B cell (primary cell): Measurements from ENCODE around the gene GNG3. TPM values are rescaled to one million over a fixed set of nuclear protein-coding genes. Genes with fewer than 3 reads are reported as not detected.
A peak's percentile ranks its signal among the peaks of the same experiment; 100 is the strongest.

Experiments used
- ATAC-seq: fragments of 200-7000 bp; cut with Tn5 transposase; one replicate; pipeline ENCODE4 v1.10.0; 2021; ENCODE audit warnings: low read depth, mild to moderate bottlenecking, moderate number of reproducible peaks, moderate library complexity
- CTCF ChIA-PET: fragments of 350-600 bp; sonication (Branson Sonifier 250); formaldehyde crosslinking; loops from one replicate; lab custom pipeline; 2021; ENCODE audit warnings: antibody characterized with exemption, inconsistent platforms; lab: Charles Lee
- POLR2A ChIA-PET: fragments of 350-600 bp; sonication (Branson Sonifier 250); formaldehyde crosslinking; loops from one replicate; lab custom pipeline; 2021; ENCODE audit warnings: antibody characterized with exemption; lab: Charles Lee
- DNase-seq: peaks from one replicate; pipeline ENCODE4 v3.0.0; 2013
- H2AFZ ChIP-seq: 2 replicates; pipeline ENCODE4 v1.6.1; 2012; ENCODE audit warnings: mild to moderate bottlenecking, low read depth, low read length; ENCODE audit not compliant: insufficient read depth, poor library complexity, severe bottlenecking
- H3K27ac ChIP-seq, 2 donors: 1 replicate in 1 of 2; 2 replicates in 1 of 2; pipeline ENCODE4 v1.5.1; 2012 to 2013; ENCODE audit warnings: low read length in 2 of 2, mild to moderate bottlenecking in 2 of 2, moderate library complexity in 1 of 2
- H3K27me3 ChIP-seq, 4 experiments: fragments of 200-600 bp in 1 of 4; sonication (generic) in 1 of 4; replicated peaks in 1 of 4; 1 replicate in 2 of 4; 2 replicates in 2 of 4; pipeline versions ENCODE4 v1.6.1 to v1.7.0; 2013 to 2016; ENCODE audit warnings: low read length in 3 of 4, mild to moderate bottlenecking in 2 of 4, mixed read lengths in 1 of 4, moderate library complexity in 1 of 4; ENCODE audit not compliant: insufficient read depth in 4 of 4, control insufficient read depth in 3 of 4; ENCODE audit errors: control extremely low read depth in 1 of 4
- H3K36me3 ChIP-seq, 2 experiments: replicated peaks in 1 of 2; 1 replicate in 1 of 2; 2 replicates in 1 of 2; pipeline versions ENCODE4 v1.6.1 to v1.7.1; 2013; ENCODE audit warnings: low read length in 1 of 2; ENCODE audit not compliant: insufficient read depth in 2 of 2, control insufficient read depth in 1 of 2; ENCODE audit errors: control extremely low read depth in 1 of 2, extremely low read depth in 1 of 2
- H3K4me1 ChIP-seq, 2 donors: fragments of 200-600 bp in 1 of 2; sonication (generic) in 1 of 2; 1 replicate in 1 of 2; 2 replicates in 1 of 2; pipeline versions ENCODE4 v1.5.1 to v1.6.1; 2013 to 2017; ENCODE audit warnings: low read length in 2 of 2; ENCODE audit not compliant: control insufficient read depth in 2 of 2, insufficient read depth in 2 of 2
- H3K4me2 ChIP-seq: replicated peaks from 2 replicates; pipeline ENCODE3; 2012; ENCODE audit warnings: mild to moderate bottlenecking, low read depth, low read length; ENCODE audit not compliant: poor library complexity, severe bottlenecking
- H3K4me3 ChIP-seq, 5 experiments: fragments of 200-600 bp in 1 of 5; sonication (generic) in 1 of 5; 1 replicate in 3 of 5; 2 replicates in 2 of 5; pipeline versions ENCODE4 v1.5.1 to v1.7.0; 2011 to 2016; ENCODE audit warnings: low read length in 4 of 5, mild to moderate bottlenecking in 4 of 5, low read depth in 2 of 5, control low read depth in 1 of 5, moderate library complexity in 1 of 5; ENCODE audit not compliant: insufficient read depth in 1 of 5; ENCODE audit errors: control extremely low read depth in 1 of 5, extremely low read depth in 1 of 5
- H3K79me2 ChIP-seq: fragments of 200-600 bp; sonication (generic); one replicate; pipeline ENCODE4 v1.6.0; 2016; ENCODE audit warnings: low read length; ENCODE audit not compliant: control insufficient read depth, insufficient read depth
- H3K9ac ChIP-seq: fragments of 200-600 bp; sonication (generic); 2 replicates; pipeline ENCODE4 v1.6.1; 2017; ENCODE audit warnings: mild to moderate bottlenecking, low read length, moderate library complexity
- H3K9me3 ChIP-seq, 3 donors: one replicate each; pipeline versions ENCODE4 v1.6.1 to v1.7.1; 2013; ENCODE audit warnings: low read length in 2 of 3; ENCODE audit not compliant: control insufficient read depth in 2 of 3, insufficient read depth in 1 of 3; ENCODE audit errors: control extremely low read depth in 1 of 3
- H4K20me1 ChIP-seq: 2 replicates; pipeline ENCODE4 v1.6.0; 2012; ENCODE audit warnings: mild to moderate bottlenecking, low read length; ENCODE audit not compliant: insufficient read depth, control insufficient read depth, poor library complexity, severe bottlenecking
- H3K27ac Mint-ChIP-seq: one replicate; pipeline ENCODE4 v1.8.0; 2021; ENCODE audit warnings: mixed read lengths
- H3K27me3 Mint-ChIP-seq: one replicate; pipeline ENCODE4 v1.8.0; 2021; ENCODE audit warnings: mixed read lengths
- H3K4me1 Mint-ChIP-seq: one replicate; pipeline ENCODE4 v1.8.0; 2021; ENCODE audit warnings: mixed read lengths
- H3K4me3 Mint-ChIP-seq: one replicate; pipeline ENCODE4 v1.8.0; 2021; ENCODE audit warnings: mixed read lengths
- H3K9me3 Mint-ChIP-seq: one replicate; pipeline ENCODE4 v1.8.0; 2022; ENCODE audit warnings: mixed read lengths; ENCODE audit not compliant: insufficient read depth
- CTCF ChIP-seq: fragments of 200-600 bp; IDR thresholded peaks from one replicate; pipeline ENCODE4 v1.8.0; 2022; ENCODE audit warnings: antibody characterized with exemption, mild to moderate bottlenecking
- EZH2 ChIP-seq: IDR thresholded peaks from 2 replicates; pipeline ENCODE4 v1.6.1; 2012; ENCODE audit warnings: borderline replicate concordance, low read depth, mild to moderate bottlenecking, moderate library complexity, low read length; ENCODE audit not compliant: insufficient read depth, poor library complexity, severe bottlenecking
- whole genome bisulfite sequencing: methylation state at CpG from one replicate; pipeline ENCODE4 v1.1.5; 2013; ENCODE audit warnings: missing lambda C conversion rate; ENCODE audit not compliant: insufficient coverage; 5-methylcytosine and 5-hydroxymethylcytosine counted together
- intact Hi-C: fragments of 100-400 bp; cut with micrococcal nuclease; formaldehyde crosslinking; loops from one replicate; pipeline ENCODE4 v1.10.0; 2022
- polyA plus RNA-seq: library from polyadenylated mRNA; depleted of rRNA; stranded (reverse); fragments of >200 nt; gene quantifications from 2 replicates; pipeline ENCODE4 v1.2.3, GENCODE V29; 2012
- total RNA-seq, 2 donors: library from RNA; stranded (reverse); fragments of 120-200 nt in 1 of 2; gene quantifications; 1 replicate in 1 of 2; 2 replicates in 1 of 2; pipeline versions ENCODE4 v1.2.3 to v1.2.4, GENCODE V29; 2013 to 2022

GNG3 gene
- total and polyA plus RNA-seq, 2 donors (not counting 1 experiment from before 2014, with no cell fraction given), result 2.1 to 5.5 TPM

GRCh38 chr11:62664405-62665074 lies 42.9 kb upstream of the GNG3 start:
- Mint-ChIP-seq H3K4me1 (peaks cover 41% of the 10 kb centered on the region), H3K27ac (peak overlapping the region; percentile 93)

More at GRCh38 chr11:62664405-62665074, 42.9 kb upstream of the GNG3 start:
- Mint-ChIP-seq H3K4me3 (peak overlapping the region; percentile 97), H3K9me3 (no peaks in the 10 kb centered on the region), H3K27me3 (no peaks in the 10 kb centered on the region)
- TF ChIP-seq EZH2, result no peak
- no peak for TF ChIP-seq CTCF
- Histone ChIP-seq H3K4me2 (peak overlapping the region; percentile 78), H4K20me1 (peaks cover 9% of the 10 kb centered on the region), H3K27me3 (no peaks in the 10 kb centered on the region), H3K36me3 (peaks cover 6 to 19% of the 10 kb centered on the region in 2 experiments), H3K27ac (peak overlapping the region; percentile 73 to 81), H3K9ac (peak overlapping the region; percentile 82), H3K79me2 (peaks cover 49% of the 10 kb centered on the region), H2AFZ (peak overlapping the region; percentile 96), H3K4me1 (peaks cover 17 to 35% of the 10 kb centered on the region in 2 donors), H3K9me3 (no peaks in the 10 kb centered on the region), H3K4me3 (peak overlapping the region; percentile 56 to 98 (median 83))
- DNase-seq, result no peak
- CTCF ChIA-PET, result interaction anchor here (0.6 to 2.0 kb wide), 16 partner anchors 10 to 240 kb away, joined by 3 to 17 read pairs (median 5); partner anchors contain the start of genes B3GAT3, INTS5 and TUT1
- peak; percentile 32 for ATAC-seq
- intact Hi-C loops, result loop anchor here (1.0 to 2.0 kb wide), 8 partner anchors 8 to 73 kb away; partner anchors contain the start of genes EML3, GANAB, INTS5 and LBHD1
- 4% methylated on average over 35 of the region's 36 CpGs for WGBS
- POLR2A ChIA-PET, result interaction anchor here (0.6 to 3.6 kb wide), 26 partner anchors 7 to 1543 kb away, joined by 3 to 62 read pairs (median 6); partner anchors contain the start of genes B3GAT3, BSCL2, GANAB and GNG3
